GM12892 (cell line): ENCODE results near the gene CD80.

Experiments used
- POLR2A ChIP-seq: IDR thresholded peaks from 2 replicates; pipeline ENCODE4 v1.6.1; 2011; ENCODE audit warnings: low read depth, low read length, control low read depth
- TAF1 ChIP-seq: IDR thresholded peaks from 2 replicates; pipeline ENCODE4 v1.6.1; 2011; ENCODE audit warnings: low read depth, mild to moderate bottlenecking, control low read depth, low read length, borderline replicate concordance

- no peak for TF ChIP-seq TAF1
- TF ChIP-seq POLR2A = no peak
Measured at GRCh38 chr3:119585856-119586570, 26.6 kb upstream of the CD80 start.
